ENCODE measurements around the gene C12orf43.

Gene C12orf43

GRCh38 chr12:120996133-120996746 is 20.0 kb downstream of the C12orf43 start:
- DNase-seq, result no peak

DNA sequence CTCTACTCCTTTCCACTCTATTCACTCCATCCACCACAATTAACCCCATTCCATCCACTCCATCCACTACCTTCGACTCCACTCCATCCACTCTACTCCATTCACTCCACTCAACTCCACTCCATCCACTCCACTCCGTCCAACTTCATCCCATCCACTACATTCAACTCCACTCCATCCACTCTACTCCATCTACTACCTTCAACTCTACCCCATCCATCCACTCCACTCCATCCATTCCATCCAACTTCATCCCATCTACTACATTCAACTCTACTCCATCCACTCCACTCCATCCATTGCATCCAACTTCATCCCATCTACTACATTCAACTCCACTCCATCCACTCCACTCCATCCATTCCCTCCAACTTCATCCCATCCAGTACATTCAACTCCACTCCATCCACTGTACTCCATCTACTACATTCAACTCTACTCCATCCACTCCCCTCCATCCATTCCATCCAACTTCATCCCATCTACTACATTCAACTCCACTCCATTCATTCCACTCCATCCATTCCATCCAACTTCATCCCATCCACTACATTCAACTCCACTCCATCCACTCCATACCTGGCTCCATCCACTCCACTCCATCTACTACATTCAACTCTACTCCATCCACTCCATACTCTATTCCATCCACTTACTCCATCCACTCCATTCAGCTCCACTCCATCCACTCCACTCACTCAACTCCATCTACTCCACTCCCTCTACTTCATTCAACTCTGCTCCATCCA is 21.5 kb downstream of the C12orf43 start:
- DNase-seq, result no peak

GRCh38 chr12:120994059-120994458 is 22.2 kb downstream of the C12orf43 start:
- DNase-seq, result no peak

- DNase-seq, result no peak
Measured at GRCh38 chr12:120993496-120993895, 22.8 kb downstream of the C12orf43 start.

GRCh38 chr12:120992989-120993388 is 23.3 kb downstream of the C12orf43 start:
- DNase-seq, result no peak

- DNase-seq, result no peak
Measured at GRCh38 chr12:120991965-120992364, 24.3 kb downstream of the C12orf43 start.

DNA sequence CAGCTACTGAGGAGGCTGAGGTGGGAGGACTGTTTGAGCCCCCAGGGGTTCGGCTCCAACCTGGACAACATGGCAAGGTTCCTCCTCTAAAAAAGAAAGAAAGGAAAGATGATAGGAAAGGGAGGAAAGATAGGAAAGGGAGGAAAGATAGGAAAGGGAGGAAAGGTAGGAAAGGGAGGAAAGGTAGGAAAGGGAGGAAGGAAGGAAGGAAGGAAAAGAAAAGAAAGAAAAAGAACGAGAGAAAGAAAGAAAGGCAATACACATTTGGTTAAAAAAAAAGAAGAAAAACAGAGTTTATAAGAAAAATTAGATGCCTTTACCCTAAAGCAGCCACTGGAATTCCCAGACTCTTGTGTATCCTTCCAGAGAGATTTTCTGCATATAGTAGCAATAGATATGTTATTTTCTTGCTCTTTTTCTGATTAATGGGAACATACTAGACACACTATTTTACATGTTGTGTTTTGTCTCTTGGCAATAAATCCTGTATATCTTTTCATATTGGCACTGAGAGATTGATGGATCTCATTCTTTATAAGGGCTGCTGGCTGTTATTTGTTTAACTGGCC is 25.7 kb downstream of the C12orf43 start:
- DNase-seq, result no peak

- DNase-seq, result no peak
Measured at GRCh38 chr12:120989687-120990086, 26.6 kb downstream of the C12orf43 start.

DNA sequence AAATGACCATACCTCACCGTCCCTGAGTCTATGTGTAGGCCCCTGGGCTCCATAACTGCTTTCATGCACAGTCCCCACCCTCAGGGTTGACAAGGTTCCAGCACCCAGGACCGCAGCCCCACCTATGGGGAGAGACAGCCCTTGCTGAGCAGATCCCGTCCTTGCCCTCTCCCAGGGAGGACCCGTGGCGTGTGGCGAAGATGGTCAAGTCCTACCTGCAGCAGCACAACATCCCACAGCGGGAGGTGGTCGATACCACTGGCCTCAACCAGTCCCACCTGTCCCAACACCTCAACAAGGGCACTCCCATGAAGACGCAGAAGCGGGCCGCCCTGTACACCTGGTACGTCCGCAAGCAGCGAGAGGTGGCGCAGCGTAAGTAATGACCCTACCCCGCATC is 27.6 kb downstream of the C12orf43 start:
- no peak for DNase-seq

DNA sequence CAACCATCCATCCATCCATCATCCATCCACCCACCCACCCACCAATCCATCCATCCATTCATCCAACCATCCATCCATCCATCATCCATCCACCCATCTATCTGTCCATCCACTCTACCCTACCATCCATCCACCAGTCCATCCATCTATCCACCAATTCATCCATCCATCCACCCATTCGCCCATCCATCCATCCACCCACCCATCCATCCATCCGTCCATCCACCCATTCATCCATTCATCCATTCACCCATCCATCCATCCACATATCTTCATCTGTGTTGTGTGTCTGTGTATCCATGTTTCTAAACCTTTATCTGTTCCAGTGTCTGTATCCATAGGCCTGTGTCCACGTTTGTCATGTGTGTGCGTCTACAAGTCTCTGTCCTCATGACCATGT is 28.1 kb downstream of the C12orf43 start:
- DNase-seq, result no peak

GRCh38 chr12:120984351-120984898 is 31.9 kb downstream of the C12orf43 start:
- DNase-seq, result no peak

DNA sequence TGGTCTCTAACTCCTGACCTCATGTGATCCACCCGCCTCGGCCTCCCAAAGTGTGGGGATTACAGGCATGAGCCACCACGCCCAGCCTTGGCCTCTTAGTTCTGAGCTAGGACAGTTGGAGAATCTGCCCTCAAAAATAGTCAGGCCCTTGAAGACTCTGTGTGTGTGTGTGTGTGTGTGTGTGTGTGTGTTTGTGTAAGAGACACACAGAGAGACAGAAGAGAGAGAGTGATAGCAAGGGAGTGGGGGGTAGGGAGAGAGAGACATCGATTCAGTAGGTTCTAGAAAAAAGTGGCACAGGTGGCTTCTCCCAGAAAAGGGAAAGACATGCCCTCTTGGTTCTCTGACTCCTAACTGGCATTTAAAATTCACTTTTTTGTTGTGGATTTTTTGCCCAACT is 32.5 kb downstream of the C12orf43 start:
- DNase-seq, result no peak

GRCh38 chr12:120982659-120983058 is 33.6 kb downstream of the C12orf43 start:
- DNase-seq, result no peak

GRCh38 chr12:120981407-120981941 is 34.8 kb downstream of the C12orf43 start:
- no peak for DNase-seq

DNA sequence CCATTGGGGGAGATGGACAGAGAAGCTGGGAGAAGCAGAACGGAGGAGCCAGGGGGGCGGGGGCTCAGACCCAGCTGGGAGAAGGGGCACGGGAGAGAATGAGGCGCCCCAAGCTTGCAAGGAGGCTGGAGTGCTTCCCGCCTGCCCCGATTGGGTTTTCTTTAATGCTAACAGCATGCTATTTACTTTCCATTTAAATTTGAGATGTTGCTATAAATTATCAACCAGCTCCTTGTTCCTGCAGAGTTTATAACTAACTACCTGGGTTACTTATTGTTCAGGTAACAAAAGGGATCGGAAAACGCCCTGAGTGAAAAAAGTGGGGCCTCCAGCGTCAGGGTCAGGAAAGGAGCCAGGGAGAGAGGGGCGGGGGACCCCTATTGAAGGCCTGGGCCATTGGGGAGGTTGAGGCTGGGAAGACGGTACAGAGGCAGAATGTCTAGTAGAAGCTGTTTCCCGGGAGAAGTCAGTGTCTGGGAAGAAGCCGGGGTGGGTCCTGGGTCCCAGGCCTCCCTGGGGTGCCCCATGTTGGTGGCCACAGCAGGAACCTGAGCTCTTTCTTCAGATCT is 35.4 kb downstream of the C12orf43 start:
- DNase-seq, result no peak

- no peak for DNase-seq
Measured at GRCh38 chr12:120979862-120980696, 36.2 kb downstream of the C12orf43 start.

DNA sequence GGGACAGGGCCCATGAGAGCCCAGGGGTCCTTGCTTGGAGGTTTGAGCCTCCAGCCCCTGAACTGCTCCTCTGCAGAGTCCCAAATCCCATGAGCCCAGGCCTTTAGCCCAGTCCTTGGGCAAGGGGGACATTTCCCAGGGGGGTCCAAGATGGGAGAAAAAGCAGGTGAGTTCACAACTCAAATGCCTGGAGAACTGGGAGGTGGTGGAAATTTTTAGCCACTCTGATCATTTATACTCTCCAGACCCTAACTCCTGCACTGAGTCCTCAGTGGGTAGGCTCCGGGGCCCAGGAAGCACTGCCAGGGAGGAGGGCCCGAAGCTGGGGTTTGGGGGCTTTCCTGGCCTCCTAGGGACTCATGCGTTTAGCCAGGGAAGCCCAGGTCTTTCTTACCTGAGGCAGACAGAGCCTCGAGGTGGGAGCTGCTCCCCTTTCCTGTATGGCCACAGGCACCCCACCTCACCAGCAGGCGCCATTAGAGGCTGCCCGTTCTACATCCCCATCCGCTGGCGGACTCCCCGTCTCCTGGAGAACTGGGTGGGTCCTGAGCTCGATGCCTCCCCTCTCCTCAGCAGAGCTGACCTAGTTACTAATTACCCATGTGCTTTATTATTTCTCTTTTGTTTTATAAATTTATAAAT is 36.9 kb downstream of the C12orf43 start:
- DNase-seq, result no peak

GRCh38 chr12:120978296-120979219 is 37.7 kb downstream of the C12orf43 start, which contains the start of gene HNF1A:
Gene HNF1A, plus strand, starts transcription at chr12:120978543. Its CDS starts 226 bp downstream, at chr12:120978769.
- no peak for DNase-seq

- no peak for DNase-seq
Measured at GRCh38 chr12:120977531-120978295, 38.6 kb downstream of the C12orf43 start.
